Stimulated activated CD8-positive, alpha-beta memory T cell treated with anti-CD3 and anti-CD28 coated beads, Interleukin-7, amount 100 ng/mL, for 24 hours (primary cell): Measurements from ENCODE around the gene DCHS2.

Experiments used
- DNase-seq: peaks from one replicate; pipeline ENCODE4 v3.0.0-alpha.2; 2020; ENCODE audit warnings: low read depth

DCHS2 gene

GRCh38 chr4:154319736-154320135, 171.9 kb downstream of the DCHS2 start:
- DNase-seq = no peak

GRCh38 chr4:154317201-154317999, 174.2 kb downstream of the DCHS2 start:
- no peak for DNase-seq

GRCh38 chr4:154315741-154316140, 175.9 kb downstream of the DCHS2 start:
- no peak for DNase-seq

GRCh38 chr4:154314248-154314647, 177.4 kb downstream of the DCHS2 start:
- no peak for DNase-seq

- DNase-seq = no peak
Measured at GRCh38 chr4:154313004-154313585, 178.5 kb downstream of the DCHS2 start.

- DNase-seq = no peak
Measured at GRCh38 chr4:154312246-154312645, 179.4 kb downstream of the DCHS2 start.

- DNase-seq = no peak
Measured at GRCh38 chr4:154310578-154310977, 181.0 kb downstream of the DCHS2 start.

GRCh38 chr4:154308207-154308606, 183.4 kb downstream of the DCHS2 start:
- no peak for DNase-seq

GRCh38 chr4:154307451-154307850, 184.1 kb downstream of the DCHS2 start:
- no peak for DNase-seq

- DNase-seq = no peak
Measured at GRCh38 chr4:154305616-154306015, 186.0 kb downstream of the DCHS2 start.

- DNase-seq = no peak
Measured at GRCh38 chr4:154304679-154305078, 186.9 kb downstream of the DCHS2 start.

GRCh38 chr4:154294652-154295350, 196.8 kb downstream of the DCHS2 start:
- no peak for DNase-seq

GRCh38 chr4:154293427-154293826, 198.2 kb downstream of the DCHS2 start:
- no peak for DNase-seq

GRCh38 chr4:154292589-154292988, 199.0 kb downstream of the DCHS2 start:
- no peak for DNase-seq

GRCh38 chr4:154277172-154277571, 214.4 kb downstream of the DCHS2 start:
- no peak for DNase-seq

- DNase-seq = no peak
Measured at GRCh38 chr4:154276496-154276895, 215.1 kb downstream of the DCHS2 start.

- DNase-seq = no peak
Measured at GRCh38 chr4:154254999-154255398, 236.6 kb downstream of the DCHS2 start.

- no peak for DNase-seq
Measured at GRCh38 chr4:154234576-154234975, 257.0 kb downstream of the DCHS2 start.

- no peak for DNase-seq
Measured at GRCh38 chr4:154231806-154232478, 259.7 kb downstream of the DCHS2 start.

GRCh38 chr4:154230723-154231122, 260.9 kb downstream of the DCHS2 start:
- DNase-seq = no peak

GRCh38 chr4:154230091-154230490, 261.5 kb downstream of the DCHS2 start:
- no peak for DNase-seq

GRCh38 chr4:154222875-154223274, 268.7 kb downstream of the DCHS2 start:
- DNase-seq = no peak

- DNase-seq = no peak
Measured at GRCh38 chr4:154218051-154218450, 273.5 kb downstream of the DCHS2 start.
